Neural crest cell (in vitro differentiated cells): ENCODE results near the gene ACACA. TPM values are rescaled to one million over a fixed set of nuclear protein-coding genes. Genes with fewer than 3 reads are reported as not detected.

Experiments
- DNase-seq: peaks from one replicate; pipeline ENCODE4 v3.0.0; 2021; ENCODE audit warnings: low read depth, mixed read lengths, low spot score
- H3K27ac Mint-ChIP-seq: one replicate; pipeline ENCODE4 v1.8.0; 2021; ENCODE audit warnings: mild to moderate bottlenecking, mixed read lengths; ENCODE audit not compliant: unreplicated experiment
- H3K27me3 Mint-ChIP-seq: 2 replicates; pipeline ENCODE4 v1.8.0; 2021; ENCODE audit warnings: low read depth, mild to moderate bottlenecking, mixed read lengths
- H3K36me3 Mint-ChIP-seq: 2 replicates; pipeline ENCODE4 v1.8.0; 2021; ENCODE audit warnings: low read depth, mild to moderate bottlenecking, mixed read lengths
- H3K4me1 Mint-ChIP-seq: 2 replicates; pipeline ENCODE4 v1.8.0; 2021; ENCODE audit warnings: mixed read lengths
- H3K4me3 Mint-ChIP-seq: one replicate; pipeline ENCODE4 v1.8.0; 2021; ENCODE audit warnings: mild to moderate bottlenecking, mixed read lengths
- H3K9me3 Mint-ChIP-seq: 2 replicates; pipeline ENCODE4 v1.8.0; 2021; ENCODE audit warnings: mixed read lengths
- total RNA-seq: library from RNA; stranded (reverse); gene quantifications from 2 replicates; pipeline ENCODE4 v1.2.1, GENCODE V29; 2021
- TF ChIP-seq, protein P1 (sequence below): fragments of 200-600 bp; sonication (generic); conservative IDR thresholded peaks from 2 replicates; pipeline ENCODE4 v1.5.0; 2021; ENCODE audit warnings: antibody characterized with exemption, mild to moderate bottlenecking

ACACA gene
- total RNA-seq, 1 donor from 2014 or later: 211 TPM

DNA sequence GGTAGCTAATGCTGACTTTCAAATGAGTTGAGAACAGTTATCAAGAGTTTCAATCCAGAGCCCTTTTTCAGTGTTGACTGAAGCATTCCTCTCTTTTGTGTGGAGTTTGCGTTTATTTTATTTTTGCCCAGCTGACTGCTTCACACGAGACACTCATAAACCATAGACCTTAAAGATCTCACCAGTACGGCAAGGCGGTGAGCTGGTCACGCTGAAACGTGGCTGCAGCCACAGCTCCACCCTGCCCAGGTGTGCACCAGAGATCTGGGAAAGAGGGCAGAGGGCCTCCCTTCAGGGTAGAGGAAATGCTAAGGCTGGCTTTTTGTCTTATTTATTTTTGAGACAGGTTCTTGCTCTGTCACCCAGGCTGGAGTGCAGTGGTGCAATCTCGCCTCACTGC, 345.7 kb downstream of the ACACA start:
- no peak overlapping the region for H3K4me3 Mint-ChIP-seq
- TF ChIP-seq, protein P1, sequence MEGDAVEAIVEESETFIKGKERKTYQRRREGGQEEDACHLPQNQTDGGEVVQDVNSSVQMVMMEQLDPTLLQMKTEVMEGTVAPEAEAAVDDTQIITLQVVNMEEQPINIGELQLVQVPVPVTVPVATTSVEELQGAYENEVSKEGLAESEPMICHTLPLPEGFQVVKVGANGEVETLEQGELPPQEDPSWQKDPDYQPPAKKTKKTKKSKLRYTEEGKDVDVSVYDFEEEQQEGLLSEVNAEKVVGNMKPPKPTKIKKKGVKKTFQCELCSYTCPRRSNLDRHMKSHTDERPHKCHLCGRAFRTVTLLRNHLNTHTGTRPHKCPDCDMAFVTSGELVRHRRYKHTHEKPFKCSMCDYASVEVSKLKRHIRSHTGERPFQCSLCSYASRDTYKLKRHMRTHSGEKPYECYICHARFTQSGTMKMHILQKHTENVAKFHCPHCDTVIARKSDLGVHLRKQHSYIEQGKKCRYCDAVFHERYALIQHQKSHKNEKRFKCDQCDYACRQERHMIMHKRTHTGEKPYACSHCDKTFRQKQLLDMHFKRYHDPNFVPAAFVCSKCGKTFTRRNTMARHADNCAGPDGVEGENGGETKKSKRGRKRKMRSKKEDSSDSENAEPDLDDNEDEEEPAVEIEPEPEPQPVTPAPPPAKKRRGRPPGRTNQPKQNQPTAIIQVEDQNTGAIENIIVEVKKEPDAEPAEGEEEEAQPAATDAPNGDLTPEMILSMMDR: no peak

DNA sequence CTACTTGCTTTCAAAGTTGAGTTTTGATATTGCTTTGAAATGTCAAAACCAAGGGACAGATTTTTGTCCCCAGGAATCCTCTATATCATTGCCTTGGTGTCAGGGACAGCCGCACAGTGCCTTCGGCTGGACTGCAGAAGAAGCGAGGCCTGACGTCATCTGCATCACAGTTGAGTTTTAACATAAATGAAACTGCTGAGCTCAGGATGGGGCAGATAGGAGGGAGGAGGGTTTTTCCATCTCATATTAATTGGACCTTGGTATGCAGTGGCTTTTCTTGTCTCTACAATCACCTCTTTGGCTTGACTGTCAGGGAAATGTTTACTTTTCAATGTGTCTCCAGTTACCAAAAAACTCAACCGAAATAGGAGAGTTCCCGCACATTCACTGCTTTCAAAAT, 346.5 kb downstream of the ACACA start:
- H3K27me3 Mint-ChIP-seq: peaks cover 2% of the 10 kb centered on the region
- H3K27ac Mint-ChIP-seq: peak overlapping the region; percentile 1
- DNase-seq: no peak
- peaks cover 13% of the 10 kb centered on the region for H3K36me3 Mint-ChIP-seq
- no peak overlapping the region for H3K4me3 Mint-ChIP-seq
- no peaks in the 10 kb centered on the region for H3K9me3 Mint-ChIP-seq
- TF ChIP-seq, protein P1: no peak
- H3K4me1 Mint-ChIP-seq: peaks cover 6% of the 10 kb centered on the region

More for the DNA sequence above, 345.7 kb downstream of the ACACA start:
- peaks cover 5% of the 10 kb centered on the region for H3K4me1 Mint-ChIP-seq
- peaks cover 2% of the 10 kb centered on the region for H3K27me3 Mint-ChIP-seq
- no peak overlapping the region for H3K27ac Mint-ChIP-seq
- H3K9me3 Mint-ChIP-seq: no peaks in the 10 kb centered on the region
- DNase-seq: no peak
- peaks cover 13% of the 10 kb centered on the region for H3K36me3 Mint-ChIP-seq

DNA sequence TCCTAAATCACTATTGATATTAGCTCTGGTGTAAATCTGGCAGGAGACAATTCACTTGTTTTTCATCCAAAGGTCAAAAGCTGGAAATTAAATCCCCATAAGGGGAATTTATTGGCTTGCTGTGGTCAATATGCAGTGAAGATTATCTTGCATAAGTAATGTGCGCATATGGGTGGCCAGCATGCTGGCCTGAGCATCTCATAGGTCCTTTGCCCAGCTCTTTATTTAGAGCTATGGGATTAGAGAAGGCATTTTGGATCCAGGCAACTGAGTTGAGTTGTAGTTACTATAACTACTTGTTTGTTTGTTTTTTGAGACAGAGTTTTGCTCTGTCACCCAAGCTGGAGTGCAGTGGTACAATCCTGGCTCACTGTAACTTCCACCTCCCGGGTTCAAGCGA, 347.1 kb downstream of the ACACA start:
- TF ChIP-seq, protein P1: no peak
- peaks cover 13% of the 10 kb centered on the region for H3K36me3 Mint-ChIP-seq
- H3K9me3 Mint-ChIP-seq: no peaks in the 10 kb centered on the region
- DNase-seq: no peak
- no peak overlapping the region for H3K27ac Mint-ChIP-seq
- peaks cover 11% of the 10 kb centered on the region for H3K4me1 Mint-ChIP-seq
- H3K27me3 Mint-ChIP-seq: no peaks in the 10 kb centered on the region
- no peak overlapping the region for H3K4me3 Mint-ChIP-seq

GRCh38 chr17:37056622-37057021, 350.0 kb downstream of the ACACA start:
- no peaks in the 10 kb centered on the region for H3K9me3 Mint-ChIP-seq
- no peaks in the 10 kb centered on the region for H3K27me3 Mint-ChIP-seq
- H3K36me3 Mint-ChIP-seq: peaks cover 15% of the 10 kb centered on the region
- H3K27ac Mint-ChIP-seq: no peak overlapping the region
- no peak overlapping the region for H3K4me3 Mint-ChIP-seq
- peaks cover 13% of the 10 kb centered on the region for H3K4me1 Mint-ChIP-seq
- DNase-seq: no peak
- TF ChIP-seq, protein P1: no peak

DNA sequence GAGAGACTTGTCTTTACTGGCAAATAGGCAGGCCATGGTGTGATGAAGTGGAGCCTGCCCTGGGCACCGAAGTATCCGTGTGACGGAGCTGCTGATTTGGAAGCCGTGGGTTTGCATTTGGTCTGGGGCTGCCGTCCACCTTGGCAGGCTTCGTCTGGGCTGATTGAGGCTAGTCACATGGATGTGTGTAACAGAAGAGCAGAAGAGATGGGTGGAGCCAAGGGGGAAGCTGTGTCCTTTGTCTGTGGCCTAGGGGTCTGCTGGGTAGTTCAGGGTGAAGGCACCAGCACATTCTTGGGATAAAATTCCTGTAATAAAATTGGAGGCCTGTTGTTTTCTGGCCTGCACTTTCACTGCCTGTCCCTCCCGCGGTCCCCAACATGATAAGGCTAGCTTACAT, 351.7 kb downstream of the ACACA start:
- TF ChIP-seq, protein P1: no peak
- Mint-ChIP-seq H3K4me3 (no peak overlapping the region), H3K4me1 (peaks cover 13% of the 10 kb centered on the region), H3K36me3 (peaks cover 15% of the 10 kb centered on the region), H3K27me3 (no peaks in the 10 kb centered on the region), H3K9me3 (no peaks in the 10 kb centered on the region), H3K27ac (peak overlapping the region; percentile 78)
- DNase-seq: no peak

DNA sequence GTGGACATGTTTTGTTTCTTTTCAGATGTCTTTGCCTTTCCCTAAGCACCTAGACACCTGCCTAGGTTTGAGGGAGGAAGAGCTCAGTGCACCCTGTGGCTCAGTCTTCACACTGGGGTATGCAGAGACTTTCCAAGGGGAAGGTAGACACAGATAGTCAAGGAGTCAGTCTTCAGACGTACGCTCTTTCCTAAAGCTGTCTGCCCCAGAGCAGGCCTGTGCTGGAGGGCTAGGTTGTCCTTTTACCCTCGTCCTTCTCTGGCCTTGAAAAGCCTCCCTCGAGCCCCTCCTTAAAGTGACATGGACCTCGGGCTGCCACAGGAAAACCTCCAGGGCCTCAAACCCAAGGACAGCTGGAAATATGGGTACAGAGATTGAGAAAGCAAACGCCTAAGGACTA, 354.2 kb downstream of the ACACA start:
- Mint-ChIP-seq H3K27ac (no peak overlapping the region), H3K27me3 (no peaks in the 10 kb centered on the region), H3K9me3 (no peaks in the 10 kb centered on the region), H3K4me1 (peaks cover 18% of the 10 kb centered on the region), H3K4me3 (no peak overlapping the region), H3K36me3 (peaks cover 12% of the 10 kb centered on the region)
- no peak for DNase-seq
- TF ChIP-seq, protein P1: no peak
